IMR-90 (cell line): Measurements from ENCODE around the gene ECT2. TPM values are rescaled to one million over a fixed set of nuclear protein-coding genes. Genes with fewer than 3 reads are reported as not detected.
A peak's percentile ranks its signal among the peaks of the same experiment; 100 is the strongest.

Experiments
- ATAC-seq: fragments of 200-7000 bp; cut with Tn5 transposase; 2 replicates; pipeline ENCODE4 v1.9.1; 2020; ENCODE audit warnings: low read depth, mild to moderate bottlenecking, moderate library complexity
- BruUV-seq: library from RNA; stranded (reverse); fragments of 400-500 nt; replicated peaks from 2 replicates; lab custom pipeline; 2021; lab: Mats Ljungman, UMichigan
- CTCF ChIA-PET: fragments of 300-600 bp; formaldehyde crosslinking; extraction: SDS; loops from one replicate; lab custom pipeline; 2021; ENCODE audit warnings: antibody characterized with exemption; lab: Yijun Ruan, JAX
- POLR2A ChIA-PET: fragments of 300-600 bp; sonication (Branson Sonifier 250); formaldehyde crosslinking; loops from one replicate; lab custom pipeline; 2022; ENCODE audit warnings: antibody characterized with exemption; ENCODE audit not compliant: unreplicated experiment; lab: Charles Lee
- DNase-seq: peaks from one replicate; pipeline ENCODE4 v3.0.0; 2013
- H2AFZ ChIP-seq: replicated peaks from 2 replicates; pipeline ENCODE3; 2013; ENCODE audit warnings: low read length, mild to moderate bottlenecking; ENCODE audit not compliant: poor library complexity
- H2AK5ac ChIP-seq: 2 replicates; pipeline ENCODE4 v1.6.1; 2013; ENCODE audit warnings: low read depth, low read length, inconsistent platforms
- H2AK9ac ChIP-seq: replicated peaks from 2 replicates; pipeline ENCODE3; 2013; ENCODE audit warnings: mild to moderate bottlenecking, low read depth, low read length, moderate library complexity; ENCODE audit not compliant: poor library complexity
- H2BK120ac ChIP-seq: 2 replicates; pipeline ENCODE4 v1.6.1; 2013; ENCODE audit warnings: low read depth, low read length, inconsistent platforms
- H2BK15ac ChIP-seq: 3 replicates; pipeline ENCODE4 v1.6.1; 2013; ENCODE audit warnings: low read depth, low read length, inconsistent platforms
- H2BK20ac ChIP-seq: 2 replicates; pipeline ENCODE4 v1.6.1; 2013; ENCODE audit warnings: low read depth, mild to moderate bottlenecking, inconsistent platforms, low read length, moderate library complexity
- H2BK5ac ChIP-seq: 2 replicates; pipeline ENCODE4 v1.6.1; 2013; ENCODE audit warnings: mild to moderate bottlenecking, low read depth, low read length, inconsistent platforms; ENCODE audit not compliant: poor library complexity, severe bottlenecking
- H3K14ac ChIP-seq: replicated peaks from 2 replicates; pipeline ENCODE4 v1.6.1; 2013; ENCODE audit warnings: low read depth, low read length, inconsistent platforms
- H3K18ac ChIP-seq: 2 replicates; pipeline ENCODE4 v1.6.1; 2013; ENCODE audit warnings: low read depth, low read length, control low read depth
- H3K23ac ChIP-seq: 2 replicates; pipeline ENCODE4 v1.6.1; 2013; ENCODE audit warnings: low read depth, low read length, inconsistent platforms
- H3K27ac ChIP-seq: 2 replicates; pipeline ENCODE4 v1.5.1; 2013; ENCODE audit warnings: mild to moderate bottlenecking, control low read depth, low read length; ENCODE audit not compliant: insufficient read depth
- H3K27me3 ChIP-seq: 2 replicates; pipeline ENCODE4 v1.6.1; 2013; ENCODE audit warnings: low read length; ENCODE audit not compliant: control insufficient read depth, insufficient read depth
- H3K36me3 ChIP-seq: 2 replicates; pipeline ENCODE4 v1.6.1; 2013; ENCODE audit warnings: low read length, mixed read lengths; ENCODE audit not compliant: control insufficient read depth, insufficient read depth
- H3K4ac ChIP-seq: 2 replicates; pipeline ENCODE4 v1.6.1; 2013; ENCODE audit warnings: low read depth, low read length, inconsistent platforms
- H3K4me1 ChIP-seq: 2 replicates; pipeline ENCODE4 v1.6.1; 2013; ENCODE audit warnings: low read length, mixed read lengths; ENCODE audit not compliant: control insufficient read depth, insufficient read depth
- H3K4me2 ChIP-seq: 2 replicates; pipeline ENCODE4 v1.6.1; 2013; ENCODE audit warnings: low read depth, mild to moderate bottlenecking, control low read depth, low read length, moderate library complexity
- H3K4me3 ChIP-seq: 2 replicates; pipeline ENCODE4 v1.5.1; 2013; ENCODE audit warnings: low read depth, mild to moderate bottlenecking, control low read depth, low read length, moderate library complexity; ENCODE audit not compliant: insufficient read depth
- H3K56ac ChIP-seq: 2 replicates; pipeline ENCODE4 v1.6.1; 2013; ENCODE audit warnings: low read length, inconsistent platforms; ENCODE audit not compliant: insufficient read depth; ENCODE audit errors: extremely low read depth
- H3K79me1 ChIP-seq, 2 experiments: 2 replicates each; pipeline ENCODE4 v1.6.1; 2013; ENCODE audit warnings: low read length in 2 of 2, inconsistent platforms in 1 of 2, low read depth in 1 of 2
- H3K9ac ChIP-seq: 2 replicates; pipeline ENCODE4 v1.6.1; 2013; ENCODE audit warnings: low read depth, low read length, control low read depth
- H3K9me1 ChIP-seq: 2 replicates; pipeline ENCODE4 v1.6.1; 2013; ENCODE audit warnings: low read length, inconsistent platforms; ENCODE audit not compliant: insufficient read depth
- H3K9me3 ChIP-seq: 2 replicates; pipeline ENCODE4 v1.6.1; 2013; ENCODE audit warnings: low read length; ENCODE audit not compliant: control insufficient read depth, insufficient read depth
- H4K20me1 ChIP-seq: 2 replicates; pipeline ENCODE4 v1.6.1; 2013; ENCODE audit warnings: low read length, inconsistent platforms; ENCODE audit not compliant: insufficient read depth
- H4K5ac ChIP-seq: 2 replicates; pipeline ENCODE4 v1.6.1; 2013; ENCODE audit warnings: mild to moderate bottlenecking, low read depth, low read length, control low read depth
- H4K8ac ChIP-seq, 2 experiments: 2 replicates each; pipeline ENCODE4 v1.6.1; 2013; ENCODE audit warnings: low read depth in 2 of 2, low read length in 2 of 2, control low read depth in 1 of 2, inconsistent platforms in 1 of 2
- H4K91ac ChIP-seq: 2 replicates; pipeline ENCODE4 v1.6.1; 2013; ENCODE audit warnings: low read depth, low read length, inconsistent platforms; ENCODE audit not compliant: insufficient read depth
- BHLHE40 ChIP-seq: fragments of 150-350 bp; IDR thresholded peaks from 2 replicates; pipeline ENCODE4 v1.6.1; 2016; ENCODE audit warnings: mild to moderate bottlenecking, low read depth, low read length
- CEBPB ChIP-seq: IDR thresholded peaks from 2 replicates; pipeline ENCODE4 v1.6.1; 2012; ENCODE audit warnings: low read depth, low read length, improper control_type of control experiment
- FOS ChIP-seq: fragments of 150-350 bp; IDR thresholded peaks from 2 replicates; pipeline ENCODE4 v1.6.1; 2016; ENCODE audit warnings: low read depth, low read length
- MAFK ChIP-seq: IDR thresholded peaks from 2 replicates; pipeline ENCODE4 v1.6.1; 2012; ENCODE audit warnings: low read depth, low read length, improper control_type of control experiment
- MAZ ChIP-seq: IDR thresholded peaks from 2 replicates; pipeline ENCODE4 v1.6.1; 2012; ENCODE audit warnings: low read depth, mild to moderate bottlenecking, low read length, improper control_type of control experiment, moderate library complexity, borderline replicate concordance
- MXI1 ChIP-seq: IDR thresholded peaks from 2 replicates; pipeline ENCODE4 v1.6.1; 2012; ENCODE audit warnings: low read depth, mild to moderate bottlenecking, low read length, moderate library complexity, borderline replicate concordance
- POLR2A ChIP-seq: IDR thresholded peaks from 2 replicates; pipeline ENCODE4 v1.6.1; 2012; ENCODE audit warnings: mild to moderate bottlenecking, low read depth, low read length
- RAD21 ChIP-seq: IDR thresholded peaks from 2 replicates; pipeline ENCODE4 v1.6.1; 2012; ENCODE audit warnings: low read length, improper control_type of control experiment
- RCOR1 ChIP-seq: IDR thresholded peaks from 2 replicates; pipeline ENCODE4 v1.6.1; 2012; ENCODE audit warnings: mild to moderate bottlenecking, low read length, improper control_type of control experiment; ENCODE audit not compliant: insufficient replicate concordance
- RFX5 ChIP-seq: IDR thresholded peaks from 2 replicates; pipeline ENCODE4 v1.8.0; 2012; ENCODE audit warnings: low read depth, mild to moderate bottlenecking, low read length, moderate library complexity
- SMC3 ChIP-seq: fragments of 150-350 bp; IDR thresholded peaks from 2 replicates; pipeline ENCODE4 v1.6.1; 2016; ENCODE audit warnings: low read depth, mild to moderate bottlenecking, antibody characterized with exemption, low read length, moderate library complexity
- WGBS, 2 experiments: methylation state at CpG; one replicate each; pipeline versions ENCODE4 v1.1.5 to v1.1.7; 2013; ENCODE audit warnings: missing lambda C conversion rate in 2 of 2; ENCODE audit not compliant: insufficient read length in 1 of 2; ENCODE audit errors: extremely low coverage in 2 of 2; 5-methylcytosine and 5-hydroxymethylcytosine counted together
- dilution Hi-C: fragments of 300-500 bp; cut with HindIII; formaldehyde crosslinking; loops from one replicate; pipeline ENCODE4 v1.14.3; 2018; ENCODE audit warnings: low sequenced_read_pairs; ENCODE audit not compliant: unreplicated experiment
- in situ Hi-C: fragments of 300-500 bp; cut with MboI; formaldehyde crosslinking; loops from 3 replicates; pipeline ENCODE4 v1.14.3; 2019; ENCODE audit warnings: low sequenced_read_pairs, inconsistent platforms, mixed read lengths
- intact Hi-C: fragments of 100-400 bp; cut with micrococcal nuclease; formaldehyde crosslinking; loops from 2 replicates; pipeline ENCODE4 v1.10.0; 2022
- polyA plus RNA-seq, 3 experiments: library from polyadenylated mRNA; depleted of rRNA; stranded (reverse); fragments of >200 nt; gene quantifications; 2 replicates each; pipeline ENCODE4 v1.2.3, GENCODE V29; 2012; ENCODE audit warnings: low replicate concordance in 1 of 3
- total RNA-seq: library from RNA; depleted of rRNA; stranded (reverse); fragments of >200 nt; gene quantifications from 2 replicates; pipeline ENCODE4 v1.2.3, GENCODE V29; 2012
- TF ChIP-seq, protein P1 (sequence below): conservative IDR thresholded peaks from 2 replicates; pipeline ENCODE4 v1.5.1; 2012; ENCODE audit warnings: mild to moderate bottlenecking, low read depth, low read length, improper control_type of control experiment
- TF ChIP-seq, protein P2 (sequence below): fragments of 150-350 bp; IDR thresholded peaks from 2 replicates; pipeline ENCODE4 v1.6.1; 2017; ENCODE audit warnings: mild to moderate bottlenecking, antibody characterized with exemption, low read length, low read depth
- TF ChIP-seq, protein P3 (sequence below): fragments of 150-350 bp; IDR thresholded peaks from 2 replicates; pipeline ENCODE4 v1.6.1; 2016; ENCODE audit warnings: low read depth, mild to moderate bottlenecking, low read length, moderate library complexity, borderline replicate concordance

ECT2 gene
- total and polyA plus RNA-seq, 2 of the 4 experiments (the other 2 are of a cell fraction): 18.1 to 37.8 TPM

DNA sequence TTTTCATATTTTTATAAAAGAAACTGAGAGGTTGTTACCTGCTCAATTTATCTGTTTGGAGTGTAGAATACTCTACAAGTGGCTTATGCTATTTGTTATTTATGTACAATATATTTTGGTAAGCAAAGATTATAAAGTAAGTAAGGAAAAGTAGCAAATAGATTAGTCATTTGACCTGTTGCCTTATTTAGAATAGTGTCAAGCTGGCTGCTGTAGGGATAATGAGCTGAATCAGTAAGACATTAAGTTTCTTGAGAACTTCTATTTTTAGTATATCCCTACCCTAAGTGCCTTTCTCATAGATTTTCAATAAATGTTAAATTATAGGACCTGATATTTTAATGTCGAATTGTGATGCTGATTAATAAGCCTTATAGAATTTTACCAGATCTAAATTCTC, 37.2 kb downstream of the ECT2 start:
- TF ChIP-seq RAD21 (no peak), FOS (no peak), CEBPB (no peak), MAZ (no peak), SMC3 (no peak), POLR2A (no peak), MAFK (no peak), MXI1 (no peak), RFX5 (no peak), BHLHE40 (no peak), RCOR1 (no peak)
- TF ChIP-seq, protein P1, sequence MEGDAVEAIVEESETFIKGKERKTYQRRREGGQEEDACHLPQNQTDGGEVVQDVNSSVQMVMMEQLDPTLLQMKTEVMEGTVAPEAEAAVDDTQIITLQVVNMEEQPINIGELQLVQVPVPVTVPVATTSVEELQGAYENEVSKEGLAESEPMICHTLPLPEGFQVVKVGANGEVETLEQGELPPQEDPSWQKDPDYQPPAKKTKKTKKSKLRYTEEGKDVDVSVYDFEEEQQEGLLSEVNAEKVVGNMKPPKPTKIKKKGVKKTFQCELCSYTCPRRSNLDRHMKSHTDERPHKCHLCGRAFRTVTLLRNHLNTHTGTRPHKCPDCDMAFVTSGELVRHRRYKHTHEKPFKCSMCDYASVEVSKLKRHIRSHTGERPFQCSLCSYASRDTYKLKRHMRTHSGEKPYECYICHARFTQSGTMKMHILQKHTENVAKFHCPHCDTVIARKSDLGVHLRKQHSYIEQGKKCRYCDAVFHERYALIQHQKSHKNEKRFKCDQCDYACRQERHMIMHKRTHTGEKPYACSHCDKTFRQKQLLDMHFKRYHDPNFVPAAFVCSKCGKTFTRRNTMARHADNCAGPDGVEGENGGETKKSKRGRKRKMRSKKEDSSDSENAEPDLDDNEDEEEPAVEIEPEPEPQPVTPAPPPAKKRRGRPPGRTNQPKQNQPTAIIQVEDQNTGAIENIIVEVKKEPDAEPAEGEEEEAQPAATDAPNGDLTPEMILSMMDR: no peak
- TF ChIP-seq, protein P2, sequence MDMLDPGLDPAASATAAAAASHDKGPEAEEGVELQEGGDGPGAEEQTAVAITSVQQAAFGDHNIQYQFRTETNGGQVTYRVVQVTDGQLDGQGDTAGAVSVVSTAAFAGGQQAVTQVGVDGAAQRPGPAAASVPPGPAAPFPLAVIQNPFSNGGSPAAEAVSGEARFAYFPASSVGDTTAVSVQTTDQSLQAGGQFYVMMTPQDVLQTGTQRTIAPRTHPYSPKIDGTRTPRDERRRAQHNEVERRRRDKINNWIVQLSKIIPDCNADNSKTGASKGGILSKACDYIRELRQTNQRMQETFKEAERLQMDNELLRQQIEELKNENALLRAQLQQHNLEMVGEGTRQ: no peak
- TF ChIP-seq, protein P3, sequence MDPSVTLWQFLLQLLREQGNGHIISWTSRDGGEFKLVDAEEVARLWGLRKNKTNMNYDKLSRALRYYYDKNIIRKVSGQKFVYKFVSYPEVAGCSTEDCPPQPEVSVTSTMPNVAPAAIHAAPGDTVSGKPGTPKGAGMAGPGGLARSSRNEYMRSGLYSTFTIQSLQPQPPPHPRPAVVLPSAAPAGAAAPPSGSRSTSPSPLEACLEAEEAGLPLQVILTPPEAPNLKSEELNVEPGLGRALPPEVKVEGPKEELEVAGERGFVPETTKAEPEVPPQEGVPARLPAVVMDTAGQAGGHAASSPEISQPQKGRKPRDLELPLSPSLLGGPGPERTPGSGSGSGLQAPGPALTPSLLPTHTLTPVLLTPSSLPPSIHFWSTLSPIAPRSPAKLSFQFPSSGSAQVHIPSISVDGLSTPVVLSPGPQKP: no peak
- peak; percentile 52 for DNase-seq
- Histone ChIP-seq H4K8ac (no peak overlapping the region), H3K56ac (no peak overlapping the region), H3K4me3 (no peak overlapping the region), H3K9me3 (no peaks in the 10 kb centered on the region), H3K4ac (no peak overlapping the region), H3K27ac (no peak overlapping the region), H2BK120ac (no peak overlapping the region), H3K36me3 (peaks cover 3% of the 10 kb centered on the region), H2AK5ac (no peak overlapping the region), H4K20me1 (no peaks in the 10 kb centered on the region; the same call in 1 of the 2 replicates), H2AK9ac (no peak overlapping the region), H3K23ac (no peak overlapping the region), H3K14ac (no peak overlapping the region), H3K9me1 (no peaks in the 10 kb centered on the region), H3K4me2 (no peak overlapping the region), H3K4me1 (no peaks in the 10 kb centered on the region), H3K9ac (no peak overlapping the region), H2BK15ac (no peak overlapping the region), H3K79me1 (peaks cover 12 to 14% of the 10 kb centered on the region in 2 experiments), H3K18ac (no peak overlapping the region), H3K27me3 (no peaks in the 10 kb centered on the region), H4K5ac (no peak overlapping the region), H2BK20ac (no peak overlapping the region), H4K91ac (no peak overlapping the region), H2AFZ (no peak overlapping the region), H2BK5ac (no peak overlapping the region)
- ATAC-seq: peak; percentile 35; the same call in 1 of the 2 replicates
- ChIA-PET CTCF (no interaction called here), POLR2A (no interaction called here)
- WGBS, 2 experiments: no CpG with 5 or more reads among the region's 1 CpG
- BruUV-seq: no TSS peak
- dilution Hi-C loops: no loop called here
- intact Hi-C loops: no loop called here
- in situ Hi-C loops: no loop called here
